HG03439 (cell line): ENCODE results near the gene BTRC.
"Not testable (repeated sequence)": the region's sequence is repeated elsewhere in the genome, so short reads cannot be mapped to it uniquely, and the experiment has no call there.

Source experiments
- ATAC-seq: cut with Tn5 transposase; IDR thresholded peaks from one replicate; pipeline ENCODE4 v1.9.1; 2021; ENCODE audit warnings: mild to moderate bottlenecking, moderate library complexity; ENCODE audit not compliant: unreplicated experiment

The BTRC gene

DNA sequence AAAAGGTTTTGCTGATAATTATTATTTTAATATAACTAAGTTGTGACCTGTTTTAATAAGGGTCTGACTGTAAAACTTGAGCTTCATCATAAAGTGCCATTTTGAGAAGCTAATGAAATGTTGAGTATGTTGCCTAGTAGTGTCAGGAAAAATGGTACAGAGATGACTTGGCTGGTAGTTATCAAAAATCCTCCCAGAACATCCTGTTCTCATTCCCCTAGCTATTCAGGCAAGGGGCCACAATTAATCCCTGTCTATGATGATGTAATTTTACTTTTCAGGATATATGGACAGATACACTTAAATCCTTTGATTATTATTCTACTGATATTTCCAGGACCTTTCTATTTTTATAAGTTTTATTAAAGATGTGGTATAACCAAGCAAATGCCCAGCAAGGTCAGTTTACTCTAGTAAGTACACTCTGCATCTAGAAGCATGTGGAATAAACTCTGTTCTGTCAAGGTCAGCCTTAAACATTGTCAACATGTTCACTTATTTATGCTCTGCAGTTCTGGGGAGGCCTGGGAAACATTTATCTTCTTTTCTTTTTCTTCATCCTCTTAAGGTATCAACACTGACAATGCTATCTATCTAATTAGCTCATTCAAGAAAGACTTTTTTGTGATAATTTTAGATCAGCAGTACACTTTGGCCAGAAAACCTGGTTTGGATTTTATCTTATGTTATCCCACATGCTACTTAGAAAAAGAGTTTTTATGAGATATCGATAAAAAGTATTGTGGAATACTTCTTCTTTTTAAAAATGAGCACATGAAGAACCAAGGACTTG lies 32.1 kb downstream of the BTRC start:
- no peak for ATAC-seq

DNA sequence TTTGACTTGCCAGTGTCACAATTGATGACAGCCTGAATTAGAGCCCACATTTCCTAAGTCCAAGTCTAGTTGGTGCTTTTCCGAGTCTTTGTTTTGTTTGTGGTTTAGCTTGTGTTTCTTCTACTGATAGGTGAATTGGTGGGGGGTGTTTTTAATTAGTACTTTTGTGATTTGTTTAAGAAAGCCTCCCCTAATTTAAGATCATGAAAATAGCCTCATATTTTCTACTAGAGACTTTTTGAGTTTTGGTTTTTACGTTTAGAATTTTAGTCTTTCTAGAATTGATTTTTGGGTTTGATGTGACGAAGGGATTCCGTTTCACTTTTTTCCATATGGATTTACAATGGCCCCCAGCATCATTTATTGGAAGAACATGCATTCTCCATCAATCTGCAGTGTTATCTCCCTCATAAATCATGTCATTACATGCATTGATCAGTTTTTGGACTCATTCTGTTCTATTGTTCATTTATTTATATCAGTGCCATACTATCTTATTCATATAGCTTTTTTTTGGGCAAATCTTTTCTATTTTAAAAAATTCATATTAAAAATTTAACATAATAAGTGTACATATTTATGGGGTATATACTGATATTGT lies 32.8 kb downstream of the BTRC start:
- no peak for ATAC-seq

DNA sequence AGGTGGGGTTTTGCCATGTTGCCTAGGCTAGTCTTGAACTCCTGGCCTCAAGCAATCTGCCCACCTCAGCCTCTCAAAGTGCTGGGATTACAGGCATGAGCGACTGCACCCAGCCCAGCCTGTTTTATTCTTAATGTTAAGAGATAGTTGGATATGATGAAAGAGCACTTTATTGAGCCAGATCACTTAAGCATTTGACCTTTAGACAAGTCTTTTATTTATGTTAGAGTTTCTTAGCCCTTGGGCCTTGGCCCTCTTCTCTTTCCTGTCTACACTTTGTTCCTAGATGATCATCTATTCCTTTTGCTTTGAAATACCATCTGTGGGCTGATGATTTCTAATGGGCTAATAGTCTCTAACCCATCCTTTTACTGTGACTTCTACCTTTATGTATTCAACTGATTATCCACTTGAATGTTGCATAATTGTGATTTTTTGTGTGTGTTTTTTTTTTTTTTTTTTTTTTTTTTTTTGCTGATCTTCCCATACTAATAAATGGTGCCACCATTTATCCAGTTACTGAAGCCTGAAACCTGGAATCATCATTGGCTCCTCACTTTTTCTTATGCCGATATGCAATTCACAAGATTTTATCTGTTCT lies 34.8 kb downstream of the BTRC start:
- ATAC-seq = no peak

- not testable (repeated sequence) for ATAC-seq
Observed at GRCh38 chr10:101389532-101389931, 35.6 kb downstream of the BTRC start.

DNA sequence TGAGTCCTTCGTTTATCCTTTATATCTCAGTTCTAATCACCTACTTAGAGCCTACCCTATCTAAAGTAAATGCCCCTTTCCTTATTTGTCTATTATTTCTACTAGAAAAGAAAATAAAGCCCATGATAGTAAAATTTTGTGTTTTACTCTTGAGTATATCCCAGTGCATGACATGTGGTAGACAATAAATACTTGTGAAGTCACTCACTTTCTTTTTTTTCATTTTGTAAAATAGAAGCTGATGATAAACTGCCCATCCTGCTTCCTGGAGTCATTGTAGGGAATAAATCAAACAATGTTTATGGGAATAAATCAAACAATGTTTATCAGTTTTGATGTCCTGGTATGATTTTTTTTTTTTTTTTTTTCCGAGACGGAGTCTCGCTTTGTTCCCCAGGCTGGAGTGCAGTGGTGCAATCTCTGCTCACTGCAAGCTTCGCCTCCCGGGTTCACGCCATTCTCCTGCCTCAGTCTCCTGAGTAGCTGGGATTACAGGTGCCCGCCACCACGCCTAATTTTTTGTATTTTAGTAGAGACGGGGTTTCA lies 36.1 kb downstream of the BTRC start:
- no peak for ATAC-seq

GRCh38 chr10:101393378-101393777 lies 39.4 kb downstream of the BTRC start:
- ATAC-seq = no peak

DNA sequence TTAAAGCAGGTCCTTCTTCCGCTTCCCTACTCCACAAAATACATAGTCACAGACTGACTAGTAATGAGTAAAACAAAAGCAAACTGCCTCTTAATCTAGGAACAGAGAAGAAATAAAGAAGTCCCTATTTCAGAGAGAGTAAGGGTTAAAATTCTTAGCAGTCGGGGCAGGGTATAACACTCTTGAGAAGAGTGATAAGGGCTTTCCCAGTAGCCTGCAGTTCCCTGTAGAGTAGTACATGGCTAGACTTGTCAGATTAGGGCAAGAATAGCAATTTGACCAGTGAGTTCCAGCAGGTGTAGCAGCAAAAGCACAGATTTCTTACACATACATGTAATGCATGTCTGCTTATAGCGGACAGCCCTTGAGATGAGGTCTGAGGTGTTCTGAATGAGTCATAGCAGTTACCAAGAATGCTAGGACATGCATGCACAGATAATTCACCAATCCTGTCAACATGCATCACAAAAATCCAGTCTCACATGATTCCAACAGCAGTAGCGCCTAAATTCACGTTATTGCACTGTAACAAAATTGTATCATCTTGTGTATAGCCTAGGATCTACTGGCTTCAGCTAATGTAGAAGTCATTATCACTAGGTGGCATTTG lies 40.7 kb downstream of the BTRC start:
- ATAC-seq = no peak

GRCh38 chr10:101397140-101397539 lies 43.2 kb downstream of the BTRC start:
- no peak for ATAC-seq

GRCh38 chr10:101400585-101400984 lies 46.6 kb downstream of the BTRC start:
- no peak for ATAC-seq

GRCh38 chr10:101402711-101403110 lies 48.7 kb downstream of the BTRC start:
- no peak for ATAC-seq

- no peak for ATAC-seq
Observed at GRCh38 chr10:101403161-101403560, 49.2 kb downstream of the BTRC start.

GRCh38 chr10:101405001-101405400 lies 51.0 kb downstream of the BTRC start:
- no peak for ATAC-seq

GRCh38 chr10:101411598-101411997 lies 57.6 kb downstream of the BTRC start:
- ATAC-seq = no peak

DNA sequence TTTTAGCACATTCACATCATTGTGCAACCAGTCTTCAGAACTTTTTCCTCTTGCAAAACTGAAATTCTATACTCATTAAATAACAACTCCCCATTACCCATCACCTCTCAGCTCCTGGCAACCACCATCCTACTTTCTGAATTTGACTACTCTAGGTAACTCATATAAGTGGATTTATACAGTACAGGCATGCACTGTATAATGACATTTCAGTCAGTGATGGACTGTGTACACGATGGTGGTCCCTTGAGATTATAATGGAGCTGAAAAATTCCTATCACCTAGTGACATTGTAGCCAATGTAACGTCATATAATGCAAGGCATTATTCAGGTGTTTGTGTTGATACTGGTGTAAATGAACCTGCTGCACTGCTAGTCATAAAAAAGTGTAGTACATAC lies 60.1 kb downstream of the BTRC start:
- ATAC-seq = no peak

DNA sequence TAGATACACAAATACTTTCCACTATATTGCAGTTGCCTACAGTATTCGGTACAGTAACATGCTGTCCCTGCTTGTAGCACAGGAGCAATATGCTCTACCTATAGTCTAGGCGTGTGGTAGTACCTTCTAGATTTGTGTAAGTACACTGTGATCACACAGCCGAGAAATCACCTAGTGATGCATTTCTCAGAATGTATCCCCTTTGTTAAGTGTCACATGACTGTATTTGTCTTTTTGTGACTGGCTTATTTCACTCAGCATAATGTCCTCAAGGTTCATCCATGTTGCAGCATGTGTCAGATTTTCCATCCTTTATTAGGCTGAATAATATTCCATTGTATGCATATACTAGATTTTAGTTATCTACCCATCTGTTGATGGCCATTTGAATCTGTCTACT lies 61.9 kb downstream of the BTRC start:
- no peak for ATAC-seq

- not testable (repeated sequence) for ATAC-seq
Observed at GRCh38 chr10:101421967-101422366, 68.0 kb downstream of the BTRC start.

GRCh38 chr10:101425535-101425934 lies 71.6 kb downstream of the BTRC start:
- ATAC-seq = no peak

DNA sequence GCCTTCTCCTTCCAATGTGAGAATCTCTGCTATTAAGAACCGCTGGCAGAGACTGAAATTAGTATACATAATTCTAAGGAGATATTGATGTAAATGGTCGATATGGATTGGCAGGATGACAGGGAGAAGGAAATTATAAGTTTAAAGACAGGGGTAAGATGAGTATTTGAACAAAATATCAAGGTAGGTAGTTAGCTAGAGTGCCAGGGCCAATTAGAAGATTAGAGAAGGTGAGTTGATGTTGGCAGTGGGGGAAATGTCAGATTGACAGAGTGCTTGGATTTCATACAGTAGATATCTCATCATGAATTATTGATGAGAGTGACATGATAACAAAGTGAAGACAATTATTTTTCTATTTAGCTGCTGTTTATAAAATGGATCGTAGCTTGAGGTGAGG lies 74.1 kb downstream of the BTRC start:
- ATAC-seq = no peak

- no peak for ATAC-seq
Observed at GRCh38 chr10:101429423-101429822, 75.5 kb downstream of the BTRC start.

- no peak for ATAC-seq
Observed at GRCh38 chr10:101436302-101436701, 82.3 kb downstream of the BTRC start.

- ATAC-seq = no peak
Observed at GRCh38 chr10:101438881-101439391, 85.0 kb downstream of the BTRC start.
